GM12878 (cell line): Measurements from ENCODE around the gene KCNH4. TPM values are rescaled to one million over a fixed set of nuclear protein-coding genes. Genes with fewer than 3 reads are reported as not detected.
A peak's percentile ranks its signal among the peaks of the same experiment; 100 is the strongest.

Experiments used
- ATAC-seq: fragments of 200-7000 bp; cut with Tn5 transposase; 3 replicates; pipeline ENCODE4 v1.9.1; 2020; ENCODE audit warnings: mild to moderate bottlenecking, moderate library complexity
- BruUV-seq: library from RNA; stranded (reverse); fragments of 400-500 nt; replicated peaks from 2 replicates; lab custom pipeline; 2021; lab: Mats Ljungman, UMichigan
- CTCF ChIA-PET: fragments of 300-600 bp; sonication (Branson Sonifier 250); formaldehyde crosslinking; extraction: SDS; loops from one replicate; lab custom pipeline; 2021; ENCODE audit warnings: inconsistent platforms; lab: Yijun Ruan, JAX
- POLR2A ChIA-PET: fragments of 350-600 bp; formaldehyde crosslinking; extraction: SDS; loops from one replicate; lab custom pipeline; 2021; ENCODE audit warnings: inconsistent platforms; lab: Charles Lee
- RAD21 ChIA-PET: fragments of 300-600 bp; sonication (Branson Sonifier 250); formaldehyde crosslinking; loops from one replicate; lab custom pipeline; 2023; ENCODE audit warnings: antibody characterized with exemption; ENCODE audit not compliant: unreplicated experiment; lab: Charles Lee
- SMC1A ChIA-PET: fragments of 300-600 bp; sonication (Branson Sonifier 250); formaldehyde crosslinking; loops from one replicate; lab custom pipeline; 2023; ENCODE audit not compliant: unreplicated experiment, uncharacterized antibody; lab: Charles Lee
- DNase-seq: peaks from one replicate; pipeline ENCODE4 v3.0.0-alpha.2; 2011; ENCODE audit warnings: low read depth, low spot score
- FAIRE-seq: peaks from 3 replicates; lab custom pipeline; 2011; peaks lifted over from hg19 to GRCh38; lab: Jason Lieb, UNC
- H2AFZ ChIP-seq: 2 replicates; pipeline ENCODE4 v1.6.0; 2011; ENCODE audit warnings: low read depth, low read length, control low read depth; ENCODE audit not compliant: control insufficient read depth
- H3K27ac ChIP-seq: 2 replicates; pipeline ENCODE4 v1.5.1; 2011; ENCODE audit warnings: control low read depth; ENCODE audit not compliant: control insufficient read depth, insufficient read depth
- H3K27me3 ChIP-seq, 2 experiments: replicated peaks in 1 of 2; 2 replicates each; pipeline versions ENCODE4 v1.6.0 to v1.6.1; 2011; ENCODE audit warnings: low read length in 1 of 2; ENCODE audit not compliant: control insufficient read depth in 2 of 2, insufficient read depth in 2 of 2
- H3K36me3 ChIP-seq, 2 experiments: 2 replicates each; pipeline ENCODE4 v1.5.1; 2011; ENCODE audit warnings: low read length in 1 of 2; ENCODE audit not compliant: control insufficient read depth in 2 of 2, insufficient read depth in 2 of 2
- H3K4me1 ChIP-seq: 2 replicates; pipeline ENCODE4 v1.6.1; 2011; ENCODE audit warnings: mild to moderate bottlenecking, low read length, moderate library complexity, mixed read lengths; ENCODE audit not compliant: control insufficient read depth, insufficient read depth
- H3K4me2 ChIP-seq: 2 replicates; pipeline ENCODE4 v1.6.0; 2011; ENCODE audit warnings: control low read depth; ENCODE audit not compliant: control insufficient read depth, insufficient read depth
- H3K4me3 ChIP-seq: fragments of 200-600 bp; sonication (generic); 2 replicates; pipeline ENCODE4 v1.5.1; 2016
- H3K79me2 ChIP-seq: 2 replicates; pipeline ENCODE4 v1.6.0; 2011; ENCODE audit warnings: low read length; ENCODE audit not compliant: control insufficient read depth, insufficient read depth
- H3K9ac ChIP-seq: 2 replicates; pipeline ENCODE4 v1.8.0; 2011; ENCODE audit warnings: low read length, control low read depth, mixed read lengths; ENCODE audit not compliant: control insufficient read depth, insufficient read depth
- H3K9me3 ChIP-seq: replicated peaks from 3 replicates; pipeline ENCODE4 v1.5.1; 2011; ENCODE audit warnings: mild to moderate bottlenecking, low read length; ENCODE audit not compliant: control insufficient read depth, insufficient read depth
- H4K20me1 ChIP-seq: 2 replicates; pipeline ENCODE4 v1.6.0; 2011; ENCODE audit not compliant: control insufficient read depth, insufficient read depth
- EZH2 ChIP-seq: IDR thresholded peaks from 2 replicates; pipeline ENCODE4 v1.6.1; 2012; ENCODE audit warnings: low read depth, mild to moderate bottlenecking, control low read depth, inconsistent platforms, low read length, borderline replicate concordance; ENCODE audit not compliant: control insufficient read depth
- KAT2A ChIP-seq: conservative IDR thresholded peaks from 2 replicates; pipeline ENCODE4 v1.6.1; 2011; ENCODE audit warnings: low read depth, low read length; ENCODE audit not compliant: control insufficient read depth
- MEF2A ChIP-seq: IDR thresholded peaks from 2 replicates; pipeline ENCODE4 v1.6.1; 2011; ENCODE audit warnings: low read depth, mild to moderate bottlenecking, low read length, moderate library complexity; ENCODE audit not compliant: insufficient read depth
- MTA3 ChIP-seq: IDR thresholded peaks from 2 replicates; pipeline ENCODE4 v1.6.1; 2012; ENCODE audit warnings: low read length, inconsistent platforms, borderline replicate concordance
- POLR2A ChIP-seq: IDR thresholded peaks from 2 replicates; pipeline ENCODE4 v1.6.1; 2011; ENCODE audit warnings: low read depth, mild to moderate bottlenecking, low read length
- RB1 ChIP-seq: fragments of 450-650 bp; formaldehyde crosslinking; IDR thresholded peaks from 2 replicates; pipeline ENCODE4 v1.6.1; 2017; ENCODE audit warnings: mild to moderate bottlenecking, borderline replicate concordance
- WGBS: methylation state at CpG from one replicate; pipeline ENCODE4 v1.1.6; 2016; ENCODE audit warnings: low lambda C conversion rate; ENCODE audit not compliant: insufficient replicate concordance, insufficient coverage; ENCODE audit errors: missing lambda C conversion rate; 5-methylcytosine and 5-hydroxymethylcytosine counted together
- in situ Hi-C: fragments of 300-500 bp; cut with MboI; formaldehyde crosslinking; loops from 9 replicates; pipeline ENCODE4 v1.14.3; 2018; ENCODE audit warnings: mixed read lengths
- intact Hi-C: fragments of 100-400 bp; cut with micrococcal nuclease; formaldehyde crosslinking; loops from one replicate; pipeline ENCODE4 v1.14.2; 2022; ENCODE audit not compliant: unreplicated experiment
- polyA plus RNA-seq, 11 experiments: library from polyadenylated mRNA; depleted of rRNA in 4 of 11; unstranded in 6 of 11; stranded (reverse) in 5 of 11; fragments of >200 nt; fragmentation: Nextera tagmentation in 4 of 11; fragmentation: Illumina TruSeq in 1 of 11; extraction: Ambion mirVana in 4 of 11; extraction: Trizol in 1 of 11; gene quantifications; 1 replicate in 1 of 11; 2 replicates in 10 of 11; pipeline versions ENCODE4 v1.2.1 to v1.2.3, GENCODE V29; 2011 to 2016; ENCODE audit warnings: inconsistent platforms in 2 of 11, missing spikeins in 2 of 11, low read depth in 1 of 11
- total RNA-seq, 4 experiments: library from RNA; depleted of rRNA in 3 of 4; stranded (reverse); fragments of >200 nt in 3 of 4; fragmentation: Illumina TruSeq in 1 of 4; extraction: Trizol in 1 of 4; gene quantifications; 2 replicates each; pipeline versions ENCODE4 v1.2.1 to v1.2.3, GENCODE V29; 2013 to 2021

Gene KCNH4
- total and polyA plus RNA-seq, 10 of the 15 experiments (the other 5 are each of a cell fraction or from before 2014, with no cell fraction given) = 0.03 to 0.88 (median 0.10) TPM; not detected in 2

- no peak for TF ChIP-seq MEF2A
- no peak for TF ChIP-seq EZH2
- TF ChIP-seq MTA3 = no peak
Observed at GRCh38 chr17:42125565-42125964, 55.4 kb downstream of the KCNH4 start (continued).

- CTCF ChIA-PET = interaction anchor here (1.1 kb wide), 1 partner anchor 57 kb away, joined by 4 read pairs; the partner anchor contains the start of gene KCNH4
- H3K4me3 ChIP-seq = no peak overlapping the region
- peaks cover 22 to 28% of the 10 kb centered on the region in 2 experiments for H3K36me3 ChIP-seq
- no peak for ATAC-seq
- peaks cover 2% of the 10 kb centered on the region; the same call in 1 of the 2 replicates for H3K79me2 ChIP-seq
- TF ChIP-seq KAT2A (no peak), POLR2A (peak; percentile 20; the same call in 1 of the 2 replicates), RB1 (no peak)
- TF ChIP-seq, all 136 proteins: peak for 1
- no peak overlapping the region for H3K27ac ChIP-seq
- in situ Hi-C loops (no loop called here), intact Hi-C loops (no loop called here)
- no peak overlapping the region for H3K4me2 ChIP-seq
- ChIA-PET SMC1A (interaction anchor here (0.6 kb wide), 1 partner anchor 161 kb away, joined by 3 read pairs; no protein-coding TSS in a partner anchor), POLR2A (interaction anchor here (0.6 to 1.1 kb wide), 4 partner anchors 11 to 371 kb away, joined by 3 to 6 read pairs (median 4); no protein-coding TSS in a partner anchor), RAD21 (interaction anchor here (1.2 kb wide), 1 partner anchor 57 kb away, joined by 5 read pairs; no protein-coding TSS in a partner anchor)
- H3K27me3 ChIP-seq = no peaks in the 10 kb centered on the region
- WGBS = 87% methylated on average over 2 of the region's 3 CpGs
- H3K9ac ChIP-seq = no peak overlapping the region
- FAIRE-seq (no peak), DNase-seq (no peak)
- H3K9me3 ChIP-seq = no peaks in the 10 kb centered on the region
- no peaks in the 10 kb centered on the region; the same call in 1 of the 2 replicates for H4K20me1 ChIP-seq
- no peaks in the 10 kb centered on the region; the same call in 1 of the 2 replicates for H3K4me1 ChIP-seq
- no peak overlapping the region for H2AFZ ChIP-seq
- no TSS peak for BruUV-seq
Observed at GRCh38 chr17:42124256-42124655, 56.7 kb downstream of the KCNH4 start.
